Measurements from ENCODE around the gene UPK3A.

GRCh38 chr22:45304971-45305370, 20.2 kb downstream of the UPK3A start:
- TF ChIP-seq CTCF (IDR thresholded peaks at IDR 0.05) (no peak), POLR2AphosphoS5 (IDR thresholded peaks at IDR 0.05) (no peak)
